ENCODE data around the gene GLMP. TPM values are rescaled to one million over a fixed set of nuclear protein-coding genes. Genes with fewer than 3 reads are reported as not detected.

Gene GLMP
- total and polyA plus RNA-seq, 2 donors from 2014 or later: 52.4 to 154 TPM

DNA sequence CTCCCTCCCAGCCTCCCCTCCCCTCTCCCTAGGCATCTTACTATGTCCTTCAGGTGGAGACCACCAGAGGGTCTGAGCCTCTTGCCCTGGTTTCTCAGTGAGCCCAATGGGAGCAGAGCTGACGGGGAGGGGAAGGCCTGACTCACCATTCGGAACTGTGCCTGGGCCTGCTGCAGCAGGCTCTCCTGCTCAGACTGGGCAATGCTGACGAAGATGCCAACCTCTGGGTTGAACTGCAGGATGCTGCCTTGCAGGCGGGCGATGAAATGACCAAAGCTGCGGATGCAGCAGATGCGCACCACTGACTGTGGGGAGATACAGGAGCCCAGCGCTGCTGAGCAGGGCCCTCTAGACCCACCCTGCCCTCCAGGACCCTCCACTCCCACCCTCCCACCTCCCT is 36.6 kb downstream of the GLMP start:
- FAIRE-seq (no peak), DNase-seq (no peak)
- H3K27ac ChIP-seq (ENCODE audit: low read depth in 2 of 2, low read length in 2 of 2): no peak overlapping the region
- H3K27me3 ChIP-seq (ENCODE audit: control insufficient read depth, insufficient read depth, low read length): no peaks in the 10 kb centered on the region
- H3K9me3 ChIP-seq (ENCODE audit: control insufficient read depth in 2 of 3, insufficient read depth in 1 of 3, low read length in 3 of 3): no peaks in the 10 kb centered on the region
- intact Hi-C loops (cut with DNase I): no loop called here
- TF ChIP-seq, protein P1, sequence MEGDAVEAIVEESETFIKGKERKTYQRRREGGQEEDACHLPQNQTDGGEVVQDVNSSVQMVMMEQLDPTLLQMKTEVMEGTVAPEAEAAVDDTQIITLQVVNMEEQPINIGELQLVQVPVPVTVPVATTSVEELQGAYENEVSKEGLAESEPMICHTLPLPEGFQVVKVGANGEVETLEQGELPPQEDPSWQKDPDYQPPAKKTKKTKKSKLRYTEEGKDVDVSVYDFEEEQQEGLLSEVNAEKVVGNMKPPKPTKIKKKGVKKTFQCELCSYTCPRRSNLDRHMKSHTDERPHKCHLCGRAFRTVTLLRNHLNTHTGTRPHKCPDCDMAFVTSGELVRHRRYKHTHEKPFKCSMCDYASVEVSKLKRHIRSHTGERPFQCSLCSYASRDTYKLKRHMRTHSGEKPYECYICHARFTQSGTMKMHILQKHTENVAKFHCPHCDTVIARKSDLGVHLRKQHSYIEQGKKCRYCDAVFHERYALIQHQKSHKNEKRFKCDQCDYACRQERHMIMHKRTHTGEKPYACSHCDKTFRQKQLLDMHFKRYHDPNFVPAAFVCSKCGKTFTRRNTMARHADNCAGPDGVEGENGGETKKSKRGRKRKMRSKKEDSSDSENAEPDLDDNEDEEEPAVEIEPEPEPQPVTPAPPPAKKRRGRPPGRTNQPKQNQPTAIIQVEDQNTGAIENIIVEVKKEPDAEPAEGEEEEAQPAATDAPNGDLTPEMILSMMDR (IDR thresholded peaks at IDR 0.05; ENCODE audit: borderline replicate concordance, extremely low read depth, insufficient read depth): no peak
- H3K9ac ChIP-seq (ENCODE audit: low read length in 3 of 3): no peak overlapping the region
- peaks cover 0 to 67% (median 51%) of the 10 kb centered on the region in 3 donors for H3K36me3 ChIP-seq (ENCODE audit: control insufficient read depth in 2 of 3, insufficient read depth in 3 of 3, low read length in 3 of 3)
- no peaks in the 10 kb centered on the region for H3K4me1 ChIP-seq (ENCODE audit: control insufficient read depth in 2 of 3, insufficient read depth in 2 of 3, low read depth in 1 of 3, low read length in 3 of 3)
- H3K4me3 ChIP-seq (ENCODE audit: low read length in 3 of 3): no peak overlapping the region

GRCh38 chr1:156257711-156258110 is 37.8 kb downstream of the GLMP start:
- H3K4me1 ChIP-seq (ENCODE audit: control insufficient read depth in 2 of 3, insufficient read depth in 2 of 3, low read depth in 1 of 3, low read length in 3 of 3): no peaks in the 10 kb centered on the region
- H3K9ac ChIP-seq (ENCODE audit: low read length in 3 of 3): no peak overlapping the region
- no peaks in the 10 kb centered on the region for H3K9me3 ChIP-seq (ENCODE audit: control insufficient read depth in 2 of 3, insufficient read depth in 1 of 3, low read length in 3 of 3)
- H3K27me3 ChIP-seq (ENCODE audit: control insufficient read depth, insufficient read depth, low read length): no peaks in the 10 kb centered on the region
- H3K36me3 ChIP-seq (ENCODE audit: control insufficient read depth in 2 of 3, insufficient read depth in 3 of 3, low read length in 3 of 3): peaks cover 3 to 70% (median 53%) of the 10 kb centered on the region in 3 donors
- no peak for DNase-seq
- H3K4me3 ChIP-seq (ENCODE audit: low read length in 3 of 3): no peak overlapping the region
- TF ChIP-seq, protein P1 (IDR thresholded peaks at IDR 0.05; ENCODE audit: borderline replicate concordance, extremely low read depth, insufficient read depth): no peak
- FAIRE-seq: no peak
- no peak overlapping the region for H3K27ac ChIP-seq (ENCODE audit: low read depth in 2 of 2, low read length in 2 of 2)
- intact Hi-C loops (cut with DNase I): no loop called here

DNA sequence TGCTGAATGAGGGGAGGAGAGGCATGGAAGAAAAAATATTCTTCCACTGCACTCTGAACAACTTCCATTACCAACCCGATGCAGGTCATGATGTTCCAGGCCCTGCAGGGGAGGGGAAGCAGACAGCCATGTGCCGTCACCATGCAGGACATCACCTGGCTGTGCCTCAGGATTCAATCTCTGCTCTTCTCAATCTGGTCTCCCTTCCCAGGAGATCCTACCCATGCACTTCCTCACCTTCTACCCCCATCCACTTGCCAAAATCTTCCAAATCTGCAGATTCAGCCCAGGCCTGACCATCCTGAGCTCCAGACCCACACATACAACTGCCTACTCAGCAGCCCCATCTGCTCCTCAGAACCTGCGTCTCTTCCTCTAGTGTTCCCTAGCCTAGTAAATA is 41.8 kb downstream of the GLMP start:
- FAIRE-seq: no peak
- DNase-seq: no peak
- Histone ChIP-seq H3K27me3 (ENCODE audit: control insufficient read depth, insufficient read depth, low read length) (no peaks in the 10 kb centered on the region), H3K27ac (ENCODE audit: low read depth in 2 of 2, low read length in 2 of 2) (no peak overlapping the region), H3K9me3 (ENCODE audit: control insufficient read depth in 2 of 3, insufficient read depth in 1 of 3, low read length in 3 of 3) (no peaks in the 10 kb centered on the region), H3K36me3 (ENCODE audit: control insufficient read depth in 2 of 3, insufficient read depth in 3 of 3, low read length in 3 of 3) (peaks cover 5 to 67% (median 41%) of the 10 kb centered on the region in 3 donors), H3K9ac (ENCODE audit: low read length in 3 of 3) (no peak overlapping the region), H3K4me3 (ENCODE audit: low read length in 3 of 3) (no peak overlapping the region), H3K4me1 (ENCODE audit: control insufficient read depth in 2 of 3, insufficient read depth in 2 of 3, low read depth in 1 of 3, low read length in 3 of 3) (no peaks in the 10 kb centered on the region)
- intact Hi-C loops (cut with DNase I): no loop called here
- TF ChIP-seq, protein P1 (IDR thresholded peaks at IDR 0.05; ENCODE audit: borderline replicate concordance, extremely low read depth, insufficient read depth): no peak

- Histone ChIP-seq H3K27me3 (ENCODE audit: control insufficient read depth, insufficient read depth, low read length) (no peaks in the 10 kb centered on the region), H3K36me3 (ENCODE audit: control insufficient read depth in 2 of 3, insufficient read depth in 3 of 3, low read length in 3 of 3) (peaks cover 5 to 49% (median 29%) of the 10 kb centered on the region in 3 donors), H3K9me3 (ENCODE audit: control insufficient read depth in 2 of 3, insufficient read depth in 1 of 3, low read length in 3 of 3) (no peaks in the 10 kb centered on the region), H3K27ac (ENCODE audit: low read depth in 2 of 2, low read length in 2 of 2) (no peak overlapping the region), H3K4me1 (ENCODE audit: control insufficient read depth in 2 of 3, insufficient read depth in 2 of 3, low read depth in 1 of 3, low read length in 3 of 3) (no peaks in the 10 kb centered on the region), H3K9ac (ENCODE audit: low read length in 3 of 3) (no peak overlapping the region), H3K4me3 (ENCODE audit: low read length in 3 of 3) (no peak overlapping the region)
- TF ChIP-seq, protein P1 (IDR thresholded peaks at IDR 0.05; ENCODE audit: borderline replicate concordance, extremely low read depth, insufficient read depth): no peak
- FAIRE-seq (no peak), DNase-seq (no peak)
- intact Hi-C loops (cut with DNase I): no loop called here
Observed at GRCh38 chr1:156251527-156251926, 44.0 kb downstream of the GLMP start.

Measured in kidney (tissue), 14 donors.